ENCODE measurements around the gene ALG6.

DNA sequence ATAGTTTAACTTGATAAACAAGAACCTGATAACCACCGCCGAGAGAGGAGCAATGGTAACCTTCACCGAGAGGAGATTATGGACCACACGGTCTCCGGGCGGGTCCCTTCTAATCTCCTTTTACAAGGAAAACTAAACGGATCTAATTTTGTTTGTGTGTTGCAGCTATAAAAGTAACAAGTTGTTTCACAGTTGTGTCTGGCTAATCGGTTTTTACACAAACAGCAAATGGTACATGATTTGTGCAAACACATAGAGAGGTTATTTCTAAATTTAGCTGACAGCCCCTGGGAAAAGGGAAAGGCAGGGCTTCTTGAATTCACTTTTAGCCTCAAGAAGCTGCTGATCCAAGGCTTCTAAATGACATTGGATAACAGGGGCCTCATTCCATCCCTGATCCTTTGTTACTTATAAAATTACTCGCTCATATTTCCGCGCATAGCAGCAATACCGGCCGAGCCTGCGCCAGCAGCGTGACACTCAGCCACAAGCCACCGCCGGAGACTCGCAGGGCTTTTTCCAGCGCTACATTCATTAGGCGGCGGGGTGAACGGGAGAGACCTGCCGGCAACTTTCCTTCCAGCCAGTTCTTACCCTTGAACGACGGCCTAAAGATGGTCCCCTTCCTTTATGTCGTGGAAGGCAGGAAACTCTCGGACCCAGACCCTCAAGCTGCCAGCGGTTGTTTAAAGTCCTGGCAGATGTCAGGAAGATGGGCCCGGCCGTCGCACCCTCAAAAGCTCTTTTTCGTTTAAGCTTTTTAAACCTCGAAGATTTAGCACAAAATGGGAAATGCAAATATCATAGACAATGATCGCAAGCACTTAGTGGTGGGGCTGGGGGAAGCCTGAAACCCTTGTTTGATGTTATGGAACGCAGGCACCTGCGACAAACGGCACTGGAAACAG is 40.7 kb upstream of the ALG6 start:
- TF ChIP-seq, protein P1, sequence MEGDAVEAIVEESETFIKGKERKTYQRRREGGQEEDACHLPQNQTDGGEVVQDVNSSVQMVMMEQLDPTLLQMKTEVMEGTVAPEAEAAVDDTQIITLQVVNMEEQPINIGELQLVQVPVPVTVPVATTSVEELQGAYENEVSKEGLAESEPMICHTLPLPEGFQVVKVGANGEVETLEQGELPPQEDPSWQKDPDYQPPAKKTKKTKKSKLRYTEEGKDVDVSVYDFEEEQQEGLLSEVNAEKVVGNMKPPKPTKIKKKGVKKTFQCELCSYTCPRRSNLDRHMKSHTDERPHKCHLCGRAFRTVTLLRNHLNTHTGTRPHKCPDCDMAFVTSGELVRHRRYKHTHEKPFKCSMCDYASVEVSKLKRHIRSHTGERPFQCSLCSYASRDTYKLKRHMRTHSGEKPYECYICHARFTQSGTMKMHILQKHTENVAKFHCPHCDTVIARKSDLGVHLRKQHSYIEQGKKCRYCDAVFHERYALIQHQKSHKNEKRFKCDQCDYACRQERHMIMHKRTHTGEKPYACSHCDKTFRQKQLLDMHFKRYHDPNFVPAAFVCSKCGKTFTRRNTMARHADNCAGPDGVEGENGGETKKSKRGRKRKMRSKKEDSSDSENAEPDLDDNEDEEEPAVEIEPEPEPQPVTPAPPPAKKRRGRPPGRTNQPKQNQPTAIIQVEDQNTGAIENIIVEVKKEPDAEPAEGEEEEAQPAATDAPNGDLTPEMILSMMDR (IDR thresholded peaks at IDR 0.05), result no peak
- TF ChIP-seq POLR2A (IDR thresholded peaks at IDR 0.05), result no peak
